Stimulated activated effector memory CD8-positive, alpha-beta T cell treated with anti-CD3 and anti-CD28 coated beads, Interleukin-12 subunit alpha, Interleukin-12 subunit beta, amount 100 ng/mL, for 72 hours (primary cell): Measurements from ENCODE around the gene PAOX.
"Not testable (repeated sequence)": the region's sequence is repeated elsewhere in the genome, so short reads cannot be mapped to it uniquely, and the experiment has no call there.

ENCODE experiments used
- ATAC-seq: fragments of 150-1000 bp; cut with Tn5 transposase; 2 replicates; pipeline ENCODE4 v1.10.0; 2021
- DNase-seq, 2 donors: peaks; one replicate each; pipeline ENCODE4 v3.0.0; 2021 to 2022; ENCODE audit warnings: low spot score in 2 of 2
- H3K27ac Mint-ChIP-seq: one replicate; pipeline ENCODE4 v1.8.0; 2022; ENCODE audit warnings: mild to moderate bottlenecking, mixed read lengths
- H3K36me3 Mint-ChIP-seq: one replicate; pipeline ENCODE4 v1.8.0; 2022; ENCODE audit warnings: mild to moderate bottlenecking, mixed read lengths
- H3K4me1 Mint-ChIP-seq: one replicate; pipeline ENCODE4 v1.8.0; 2022; ENCODE audit warnings: mixed read lengths
- H3K4me3 Mint-ChIP-seq: one replicate; pipeline ENCODE4 v1.8.0; 2022; ENCODE audit warnings: mild to moderate bottlenecking, mixed read lengths
- H3K9me3 Mint-ChIP-seq: one replicate; pipeline ENCODE4 v1.8.0; 2022; ENCODE audit warnings: mixed read lengths

PAOX gene

DNA sequence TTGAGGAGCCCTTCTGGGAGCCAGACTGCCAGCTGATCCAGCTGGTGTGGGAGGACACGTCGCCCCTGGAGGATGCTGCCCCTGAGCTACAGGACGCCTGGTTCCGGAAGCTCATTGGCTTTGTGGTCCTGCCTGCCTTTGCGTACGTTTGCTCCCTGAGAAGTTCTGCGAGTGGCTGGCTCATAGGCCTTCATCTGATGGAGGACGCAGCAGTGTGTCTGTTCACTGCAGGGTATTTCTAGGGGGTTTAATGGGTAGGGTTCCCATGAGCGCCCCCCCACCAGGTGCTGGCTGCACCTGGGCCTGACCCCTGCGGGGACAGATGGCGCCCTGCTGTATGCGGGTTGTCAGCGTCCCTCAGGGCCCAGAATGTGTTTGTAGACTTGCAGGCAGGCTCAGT is 5.0 kb downstream of the PAOX start:
- ATAC-seq = no peak

DNA sequence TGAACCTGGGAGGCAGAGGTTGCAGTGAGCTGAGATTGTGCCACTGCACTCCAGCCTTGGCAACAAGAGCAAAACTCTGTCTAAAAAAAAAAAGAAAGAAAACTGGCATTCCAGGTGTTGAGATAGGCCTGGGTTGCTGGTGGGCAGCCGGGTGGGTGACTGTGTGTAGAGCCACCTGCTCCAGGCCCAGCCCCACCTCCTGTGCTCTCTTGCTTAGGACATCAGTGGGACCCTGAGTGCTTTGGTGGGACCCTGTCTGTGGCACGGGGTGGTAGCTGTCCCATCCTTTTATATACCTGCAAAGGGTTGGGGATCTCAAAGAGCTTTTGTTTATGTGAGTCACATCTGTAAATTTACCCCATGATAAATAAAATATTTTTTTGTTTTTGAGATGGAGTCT is 6.2 kb downstream of the PAOX start:
- no peak overlapping the region for H3K27ac Mint-ChIP-seq
- no peak overlapping the region for H3K4me3 Mint-ChIP-seq
- ATAC-seq = no peak
- no peak for DNase-seq
- peaks cover 17% of the 10 kb centered on the region for H3K4me1 Mint-ChIP-seq
- peaks cover 5% of the 10 kb centered on the region for H3K36me3 Mint-ChIP-seq
- H3K9me3 Mint-ChIP-seq = no peaks in the 10 kb centered on the region

More for the DNA sequence above, 5.0 kb downstream of the PAOX start:
- no peak for DNase-seq
- Mint-ChIP-seq H3K4me3 (no peak overlapping the region), H3K9me3 (no peaks in the 10 kb centered on the region), H3K27ac (no peak overlapping the region), H3K4me1 (peaks cover 11% of the 10 kb centered on the region), H3K36me3 (peaks cover 5% of the 10 kb centered on the region)

GRCh38 chr10:133386951-133387350 is 7.9 kb downstream of the PAOX start:
- peaks cover 35% of the 10 kb centered on the region for H3K4me1 Mint-ChIP-seq
- ATAC-seq, H3K9me3 Mint-ChIP-seq, DNase-seq, H3K27ac Mint-ChIP-seq, H3K4me3 Mint-ChIP-seq: not testable (repeated sequence)
- H3K36me3 Mint-ChIP-seq = peaks cover 19% of the 10 kb centered on the region

- Mint-ChIP-seq H3K27ac (peak overlapping the region; percentile 92), H3K36me3 (peaks cover 19% of the 10 kb centered on the region), H3K4me1 (peaks cover 37% of the 10 kb centered on the region), H3K9me3 (no peaks in the 10 kb centered on the region), H3K4me3 (peak overlapping the region; percentile 94)
- ATAC-seq (no peak), DNase-seq (no peak)
These were observed 9.3 kb downstream of the PAOX start for GRCh38 chr10:133388236-133388972.

DNA sequence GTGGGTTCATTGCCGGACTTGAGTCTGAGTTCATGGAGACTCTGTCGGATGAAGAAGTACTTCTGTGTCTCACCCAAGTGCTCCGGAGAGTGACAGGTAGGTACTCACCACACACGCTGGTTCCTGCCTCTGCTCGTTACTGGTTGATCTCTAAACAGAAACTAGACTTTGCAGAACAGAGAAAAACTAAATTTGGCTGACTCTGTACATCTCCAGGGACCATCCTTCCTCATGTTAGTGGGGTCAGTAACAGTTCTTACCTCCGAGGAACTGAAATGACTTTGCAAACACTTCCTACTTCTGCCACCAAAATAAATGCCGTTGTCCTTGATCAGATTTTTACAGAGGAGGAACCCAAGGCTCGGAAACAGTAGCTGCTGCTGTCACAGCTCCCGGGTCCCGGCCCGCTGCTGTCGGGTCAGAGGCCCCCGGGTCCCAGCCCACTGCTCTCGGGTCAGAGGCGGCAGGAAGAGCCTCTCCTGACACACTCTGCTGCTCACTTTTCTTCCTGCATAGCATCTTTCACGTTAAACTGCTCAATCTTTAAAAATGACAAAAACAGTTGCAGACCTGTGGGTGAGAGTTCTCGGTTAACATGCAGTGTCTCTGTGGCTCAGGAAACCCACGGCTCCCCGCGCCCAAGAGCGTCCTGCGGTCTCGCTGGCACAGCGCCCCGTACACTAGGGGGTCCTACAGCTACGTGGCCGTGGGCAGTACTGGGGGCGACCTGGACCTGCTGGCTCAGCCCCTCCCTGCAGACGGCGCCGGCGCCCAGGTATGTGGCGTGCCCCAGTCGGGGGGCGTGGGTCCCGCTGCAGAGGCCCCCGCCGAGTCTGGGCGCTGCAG is 10.1 kb downstream of the PAOX start:
- DNase-seq (peak in 1 of 2 donors; percentile 75), ATAC-seq (peak; percentile 77)
- peaks cover 16% of the 10 kb centered on the region for H3K36me3 Mint-ChIP-seq
- H3K4me3 Mint-ChIP-seq = peak overlapping the region; percentile 94
- peak overlapping the region; percentile 92 for H3K27ac Mint-ChIP-seq
- H3K4me1 Mint-ChIP-seq = peaks cover 37% of the 10 kb centered on the region
- no peaks in the 10 kb centered on the region for H3K9me3 Mint-ChIP-seq

DNA sequence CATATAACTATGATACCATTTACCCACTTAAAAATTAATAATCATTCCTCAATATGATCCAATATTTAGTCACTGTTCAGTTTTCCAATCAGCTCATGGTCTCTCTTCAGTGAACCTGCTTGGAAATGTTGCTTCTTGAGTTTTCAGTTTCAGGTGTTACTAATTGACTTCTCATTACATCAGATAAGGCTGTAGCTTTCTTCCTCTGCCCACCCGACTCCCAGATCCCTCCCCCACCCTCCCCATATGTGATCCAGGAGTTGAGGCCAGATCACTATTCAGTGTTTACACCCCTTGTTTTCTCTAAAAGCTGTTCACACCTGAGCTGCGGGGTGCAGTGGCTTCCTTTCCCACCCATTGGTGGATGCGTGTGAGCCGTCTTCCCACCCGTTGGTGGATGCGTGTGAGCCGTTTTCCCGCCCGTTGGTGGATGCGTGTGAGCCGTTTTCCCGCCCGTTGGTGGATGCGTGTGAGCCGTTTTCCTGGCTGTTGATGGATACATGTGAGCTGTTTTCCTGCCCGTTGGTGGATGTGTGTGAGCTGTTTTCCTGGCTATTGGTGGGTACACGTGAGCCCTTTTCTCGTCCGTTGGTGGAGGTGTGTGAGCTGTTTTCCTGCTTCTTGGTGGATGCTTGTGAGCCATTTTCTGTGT is 11.7 kb downstream of the PAOX start:
- Mint-ChIP-seq H3K36me3 (peaks cover 27% of the 10 kb centered on the region), H3K4me1 (peaks cover 48% of the 10 kb centered on the region), H3K4me3 (peak overlapping the region; percentile 94), H3K27ac (peak overlapping the region; percentile 93), H3K9me3 (no peaks in the 10 kb centered on the region)
- DNase-seq (peak in 1 of 2 donors; percentile 51), ATAC-seq (no peak)

GRCh38 chr10:133391249-133391635 is 12.2 kb downstream of the PAOX start:
- peak overlapping the region; percentile 93 for H3K27ac Mint-ChIP-seq
- peaks cover 50% of the 10 kb centered on the region for H3K4me1 Mint-ChIP-seq
- no peaks in the 10 kb centered on the region for H3K9me3 Mint-ChIP-seq
- peaks cover 29% of the 10 kb centered on the region for H3K36me3 Mint-ChIP-seq
- peak overlapping the region; percentile 94 for H3K4me3 Mint-ChIP-seq
- DNase-seq (peak in 1 of 2 donors; percentile 49), ATAC-seq (no peak)

GRCh38 chr10:133391761-133392518 is 12.9 kb downstream of the PAOX start:
- peaks cover 36% of the 10 kb centered on the region for H3K36me3 Mint-ChIP-seq
- peak; percentile 61 for ATAC-seq
- H3K4me3 Mint-ChIP-seq = peak overlapping the region; percentile 94
- DNase-seq = peak in 1 of 2 donors; percentile 61
- H3K27ac Mint-ChIP-seq = peak overlapping the region; percentile 93
- H3K4me1 Mint-ChIP-seq = peaks cover 53% of the 10 kb centered on the region
- H3K9me3 Mint-ChIP-seq = no peaks in the 10 kb centered on the region

DNA sequence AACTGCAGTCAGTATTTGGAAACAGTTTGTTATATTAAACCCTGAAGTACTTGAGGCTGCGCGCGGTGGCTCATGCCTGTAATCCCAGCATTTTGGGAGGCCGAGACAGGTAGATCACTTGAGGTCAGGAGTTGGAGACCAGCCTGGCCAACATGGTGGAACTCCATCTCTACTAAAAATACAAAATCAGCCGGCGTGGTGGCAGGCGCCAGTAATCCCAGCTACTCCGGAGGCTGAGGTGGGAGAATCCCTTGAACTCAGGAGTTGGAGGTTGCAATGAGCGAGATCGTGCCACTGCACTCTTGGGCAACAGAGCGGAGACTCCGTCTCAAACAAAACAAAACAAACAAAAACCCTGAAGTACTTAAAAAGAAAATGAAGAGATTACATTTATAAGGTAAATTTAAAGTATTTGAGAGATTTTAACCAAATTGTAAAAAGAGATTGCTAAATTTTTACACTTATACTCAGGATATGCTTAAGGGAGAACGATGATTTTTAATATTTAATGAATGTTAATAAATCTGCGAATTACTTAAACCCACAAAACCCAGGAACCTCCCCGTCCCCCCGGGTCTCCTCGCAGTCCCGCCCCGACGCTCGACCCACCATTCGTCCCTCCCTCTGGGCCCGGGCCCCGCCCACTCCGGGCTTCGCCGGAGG is 14.5 kb downstream of the PAOX start:
- DNase-seq (peak in 1 of 2 donors; percentile 49), ATAC-seq (no peak)
- H3K36me3 Mint-ChIP-seq = peaks cover 52% of the 10 kb centered on the region
- H3K9me3 Mint-ChIP-seq = no peaks in the 10 kb centered on the region
- H3K4me1 Mint-ChIP-seq = peaks cover 60% of the 10 kb centered on the region
- peak overlapping the region; percentile 94 for H3K4me3 Mint-ChIP-seq
- H3K27ac Mint-ChIP-seq = peak overlapping the region; percentile 26

- H3K27ac Mint-ChIP-seq = peak within 1 kb of the TSS; percentile 96
- no peaks in the 10 kb centered on the region for H3K9me3 Mint-ChIP-seq
- ATAC-seq = peak; percentile 79
- peaks cover 58% of the 10 kb centered on the region for H3K36me3 Mint-ChIP-seq
- peak; percentile 96 to 99 for DNase-seq
- peaks cover 54% of the 10 kb centered on the region for H3K4me1 Mint-ChIP-seq
- peak within 1 kb of the TSS; percentile 94 for H3K4me3 Mint-ChIP-seq
These were observed 15.1 kb downstream of the PAOX start, which contains the start of gene MTG1 for GRCh38 chr10:133394064-133394663. Gene MTG1 (plus strand): TSS chr10:133394157. CDS start chr10:133394221, 64 bp downstream.

- Mint-ChIP-seq H3K4me3 (peak overlapping the region; percentile 94), H3K4me1 (peaks cover 50% of the 10 kb centered on the region), H3K36me3 (peaks cover 65% of the 10 kb centered on the region), H3K9me3 (no peaks in the 10 kb centered on the region), H3K27ac (peak overlapping the region; percentile 96)
- DNase-seq = no peak
- ATAC-seq = no peak
These were observed 15.7 kb downstream of the PAOX start for GRCh38 chr10:133394801-133395221.

- peak overlapping the region; percentile 94 for H3K4me3 Mint-ChIP-seq
- peak overlapping the region; percentile 76 for H3K27ac Mint-ChIP-seq
- peaks cover 72% of the 10 kb centered on the region for H3K36me3 Mint-ChIP-seq
- H3K4me1 Mint-ChIP-seq = peaks cover 47% of the 10 kb centered on the region
- no peak for ATAC-seq
- no peaks in the 10 kb centered on the region for H3K9me3 Mint-ChIP-seq
- DNase-seq = peak in 1 of 2 donors; percentile 46
These were observed 17.1 kb downstream of the PAOX start for GRCh38 chr10:133396035-133396624.

DNA sequence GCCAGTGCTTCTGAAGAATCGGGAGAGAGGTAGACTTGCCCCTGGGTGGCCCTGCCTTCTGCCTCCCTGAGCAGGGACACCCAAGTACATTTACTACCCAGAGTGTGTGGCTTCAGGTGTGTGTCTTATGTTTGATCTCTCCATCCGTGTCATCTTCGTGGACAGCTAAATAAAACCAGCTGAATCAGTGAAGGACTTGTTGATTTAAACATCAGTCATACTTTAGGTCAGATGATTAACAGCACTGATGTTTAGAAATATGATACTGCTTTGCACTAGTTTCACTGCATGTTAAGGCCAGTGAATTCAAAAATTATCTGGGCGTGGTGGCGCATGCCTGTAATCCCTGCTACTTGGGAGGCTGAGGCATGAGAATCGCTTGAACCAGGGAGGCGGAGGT is 18.9 kb downstream of the PAOX start:
- ATAC-seq (no peak), DNase-seq (peak in 1 of 2 donors; percentile 40)
- H3K4me1 Mint-ChIP-seq = peaks cover 51% of the 10 kb centered on the region
- peaks cover 72% of the 10 kb centered on the region for H3K36me3 Mint-ChIP-seq
- peak overlapping the region; percentile 40 for H3K27ac Mint-ChIP-seq
- no peak overlapping the region for H3K4me3 Mint-ChIP-seq
- H3K9me3 Mint-ChIP-seq = no peaks in the 10 kb centered on the region
